SK-N-SH treated with all-trans-retinoic acid at 6 μM for 48 hours (cell line): ENCODE measurements around the gene WASHC4.
"Not testable (repeated sequence)": the region's sequence is repeated elsewhere in the genome, so short reads cannot be mapped to it uniquely, and the experiment has no call there.

ENCODE experiments used
- ATAC-seq: fragments of 200-7000 bp; cut with Tn5 transposase; 3 replicates; pipeline ENCODE4 v1.9.1; 2020; ENCODE audit warnings: mild to moderate bottlenecking, moderate library complexity
- ARNTL ChIP-seq: fragments of 450-650 bp; formaldehyde crosslinking; IDR thresholded peaks from 2 replicates; pipeline ENCODE4 v1.5.0; 2020; ENCODE audit warnings: low read depth, mild to moderate bottlenecking, moderate library complexity, borderline replicate concordance
- BACH2 ChIP-seq: fragments of 250-450 bp; sonication (Bioruptor Pico); IDR thresholded peaks from 2 replicates; pipeline ENCODE4 v1.9.0; 2021; ENCODE audit warnings: mild to moderate bottlenecking, borderline replicate concordance
- CSDC2 ChIP-seq: fragments of 250-450 bp; sonication (Bioruptor Pico); IDR thresholded peaks from 2 replicates; pipeline ENCODE4 v1.5.0; 2020; ENCODE audit warnings: mild to moderate bottlenecking, moderate library complexity
- ESRRG ChIP-seq: fragments of 250-450 bp; sonication (Bioruptor Pico); IDR thresholded peaks from 2 replicates; pipeline ENCODE4 v1.6.1; 2021; ENCODE audit warnings: mild to moderate bottlenecking
- GLIS3 ChIP-seq: fragments of 250-450 bp; sonication (Bioruptor Pico); IDR thresholded peaks from 2 replicates; pipeline ENCODE4 v1.5.0; 2020; ENCODE audit warnings: mild to moderate bottlenecking, moderate library complexity
- ISL1 ChIP-seq: fragments of 250-450 bp; sonication (Bioruptor Pico); IDR thresholded peaks from 2 replicates; pipeline ENCODE4 v2.1.2; 2022; ENCODE audit warnings: mild to moderate bottlenecking, moderate library complexity
- OSR1 ChIP-seq: fragments of 250-450 bp; sonication (Bioruptor Pico); IDR thresholded peaks from 2 replicates; pipeline ENCODE4 v1.8.0; 2022; ENCODE audit warnings: moderate library complexity, mild to moderate bottlenecking, inconsistent platforms
- PPARA ChIP-seq: fragments of 250-450 bp; sonication (Bioruptor Pico); IDR thresholded peaks from 2 replicates; pipeline ENCODE4 v1.5.0; 2020; ENCODE audit warnings: mild to moderate bottlenecking, borderline replicate concordance
- RARB ChIP-seq: fragments of 250-450 bp; sonication (Bioruptor Pico); IDR thresholded peaks from 2 replicates; pipeline ENCODE4 v1.8.0; 2021; ENCODE audit warnings: mild to moderate bottlenecking, moderate library complexity
- SNAI2 ChIP-seq: fragments of 250-450 bp; sonication (Bioruptor Pico); IDR thresholded peaks from 2 replicates; pipeline ENCODE4 v1.5.0; 2020; ENCODE audit warnings: mild to moderate bottlenecking, moderate library complexity
- TCF4 ChIP-seq: fragments of 250-450 bp; sonication (Bioruptor Pico); IDR thresholded peaks from 2 replicates; pipeline ENCODE4 v1.8.0; 2021; ENCODE audit warnings: mild to moderate bottlenecking, moderate library complexity, borderline replicate concordance
- TOX ChIP-seq: fragments of 250-450 bp; sonication (Bioruptor Pico); IDR thresholded peaks from 2 replicates; pipeline ENCODE4 v1.8.0; 2021; ENCODE audit warnings: mild to moderate bottlenecking, moderate library complexity, borderline replicate concordance
- ZC3H10 ChIP-seq: fragments of 250-450 bp; sonication (Bioruptor Pico); IDR thresholded peaks from 2 replicates; pipeline ENCODE4 v1.5.1; 2021; ENCODE audit warnings: mild to moderate bottlenecking, moderate library complexity
- ZFP3 ChIP-seq: fragments of 250-450 bp; sonication (Bioruptor Pico); IDR thresholded peaks from 2 replicates; pipeline ENCODE4 v1.5.0; 2020; ENCODE audit warnings: mild to moderate bottlenecking, moderate library complexity
- ZFP30 ChIP-seq: fragments of 450-650 bp; formaldehyde crosslinking; IDR thresholded peaks from 2 replicates; pipeline ENCODE4 v1.5.0; 2022; ENCODE audit warnings: mild to moderate bottlenecking, moderate library complexity
- ZNF565 ChIP-seq: fragments of 450-650 bp; formaldehyde crosslinking; conservative IDR thresholded peaks from 2 replicates; pipeline ENCODE4 v1.5.0; 2020; ENCODE audit warnings: low read depth, mild to moderate bottlenecking, moderate library complexity
- ZNF70 ChIP-seq: fragments of 450-650 bp; formaldehyde crosslinking; IDR thresholded peaks from 2 replicates; pipeline ENCODE4 v1.5.0; 2020; ENCODE audit warnings: mild to moderate bottlenecking, moderate library complexity
- ZNF8 ChIP-seq: fragments of 450-650 bp; formaldehyde crosslinking; IDR thresholded peaks from 2 replicates; pipeline ENCODE4 v1.5.0; 2020; ENCODE audit warnings: mild to moderate bottlenecking, moderate library complexity
- TF ChIP-seq, protein P1 (sequence below): fragments of 250-450 bp; sonication (Bioruptor Pico); IDR thresholded peaks from 2 replicates; pipeline ENCODE4 v1.5.1; 2020; ENCODE audit warnings: low read depth, mild to moderate bottlenecking, moderate library complexity
- TF ChIP-seq, protein P2 (sequence below): fragments of 250-450 bp; sonication (Bioruptor Pico); IDR thresholded peaks from 2 replicates; pipeline ENCODE4 v1.5.1; 2021; ENCODE audit warnings: mild to moderate bottlenecking, moderate library complexity
- TF ChIP-seq, protein P3 (sequence below): fragments of 250-450 bp; sonication (Bioruptor Pico); IDR thresholded peaks from 2 replicates; pipeline ENCODE4 v1.5.0; 2020; ENCODE audit warnings: mild to moderate bottlenecking, moderate library complexity
- TF ChIP-seq, protein P4 (sequence below): fragments of 250-450 bp; sonication (Bioruptor Pico); IDR thresholded peaks from 2 replicates; pipeline ENCODE4 v1.8.0; 2021; ENCODE audit warnings: low read depth, mild to moderate bottlenecking, moderate library complexity, borderline replicate concordance
- TF ChIP-seq, protein P5 (sequence below): fragments of 250-450 bp; sonication (Bioruptor Pico); IDR thresholded peaks from 2 replicates; pipeline ENCODE4 v1.8.0; 2020; ENCODE audit warnings: mild to moderate bottlenecking, moderate library complexity, borderline replicate concordance

WASHC4 gene

DNA sequence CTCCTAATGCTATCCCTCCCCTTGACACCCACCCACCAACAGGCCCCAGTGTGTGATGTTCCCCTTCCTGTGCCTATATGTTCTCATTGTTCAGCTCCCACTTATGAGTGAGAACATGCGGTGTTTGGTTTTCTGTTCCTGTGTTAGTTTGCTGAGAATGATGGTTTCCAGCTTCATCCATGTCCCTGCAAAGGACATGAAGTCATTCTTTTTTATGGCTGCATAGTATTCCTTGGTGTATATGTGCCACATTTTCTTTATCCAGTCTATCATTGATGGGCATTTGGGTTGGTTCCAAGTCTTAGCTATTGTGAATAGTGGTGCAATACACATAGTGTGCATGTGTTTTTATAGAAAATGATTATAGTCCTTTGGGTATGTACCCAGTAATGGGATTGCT, 71.6 kb downstream of the WASHC4 start:
- TF ChIP-seq ZNF8 (CRISPR knock-in tag): 0 out of 2 replicates have a peak, but pooled peaks have one; percentile 30
- TF ChIP-seq, all 23 proteins: peak for 1; not testable (repeated sequence) for 22
- not testable (repeated sequence) for ATAC-seq

DNA sequence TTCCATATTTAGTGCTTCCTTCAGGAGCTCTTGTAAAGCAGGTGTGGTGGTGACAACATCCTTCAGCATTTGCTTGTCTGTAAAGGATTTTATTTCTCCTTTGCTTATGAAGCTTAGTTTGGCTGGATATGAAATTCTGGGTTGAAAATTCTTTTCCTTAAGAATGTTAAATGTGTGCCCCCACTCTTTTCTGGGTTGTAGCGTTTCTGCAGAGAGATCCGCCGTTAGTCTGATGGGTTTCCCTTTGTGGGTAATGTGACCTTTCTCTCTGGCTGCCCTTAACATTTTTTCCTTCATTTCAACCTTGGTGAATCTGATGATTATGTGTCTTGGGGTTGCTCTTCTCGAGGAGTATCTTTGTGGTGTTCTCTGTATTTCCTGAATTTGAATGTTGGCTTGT, 75.9 kb downstream of the WASHC4 start:
- not testable (repeated sequence) for ATAC-seq

DNA sequence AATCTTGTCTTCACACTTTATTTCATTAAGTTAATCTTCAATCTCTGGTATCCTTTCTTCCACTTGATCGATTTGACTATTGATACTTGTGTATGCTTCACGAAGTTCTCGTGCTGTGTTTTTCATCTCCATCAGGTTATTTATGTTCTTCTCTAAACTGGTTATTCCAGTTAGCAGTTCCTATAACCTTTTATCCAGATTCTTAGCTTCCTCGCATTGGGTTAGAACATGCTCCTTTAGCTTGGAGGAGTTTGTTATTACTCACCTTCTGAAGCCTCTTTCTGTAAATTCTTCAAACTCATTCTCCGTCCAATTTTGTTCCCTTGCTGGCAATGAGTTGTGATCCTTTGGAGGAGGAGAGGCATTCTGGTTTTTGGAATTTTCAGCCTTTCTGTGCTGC, 76.4 kb downstream of the WASHC4 start:
- ATAC-seq: not testable (repeated sequence)

DNA sequence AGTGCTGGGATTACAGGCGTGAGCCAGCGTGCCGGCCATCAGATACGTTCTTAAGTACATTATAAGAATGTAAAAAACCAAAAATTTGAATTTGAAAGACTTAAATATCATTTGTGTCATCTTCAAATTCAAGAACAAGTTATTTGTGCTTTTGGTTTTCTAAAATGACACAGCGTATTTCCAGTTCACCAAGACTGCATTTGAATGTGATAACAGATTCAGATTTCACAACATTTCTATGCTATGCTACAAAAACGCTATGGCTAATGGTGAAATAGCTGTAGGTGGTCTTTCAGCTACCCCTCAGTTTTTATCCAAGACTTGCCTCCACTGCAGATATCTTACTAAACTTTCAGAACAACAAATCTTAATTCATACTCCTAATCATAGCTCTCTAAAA, 81.8 kb downstream of the WASHC4 start:
- no peak for ATAC-seq
- TF ChIP-seq ZFP30 (CRISPR knock-in tag): no peak
- TF ChIP-seq RARB: no peak
- no peak for TF ChIP-seq TCF4
- no peak for TF ChIP-seq ZNF8 (CRISPR knock-in tag)
- no peak for TF ChIP-seq PPARA (CRISPR knock-in tag)

DNA sequence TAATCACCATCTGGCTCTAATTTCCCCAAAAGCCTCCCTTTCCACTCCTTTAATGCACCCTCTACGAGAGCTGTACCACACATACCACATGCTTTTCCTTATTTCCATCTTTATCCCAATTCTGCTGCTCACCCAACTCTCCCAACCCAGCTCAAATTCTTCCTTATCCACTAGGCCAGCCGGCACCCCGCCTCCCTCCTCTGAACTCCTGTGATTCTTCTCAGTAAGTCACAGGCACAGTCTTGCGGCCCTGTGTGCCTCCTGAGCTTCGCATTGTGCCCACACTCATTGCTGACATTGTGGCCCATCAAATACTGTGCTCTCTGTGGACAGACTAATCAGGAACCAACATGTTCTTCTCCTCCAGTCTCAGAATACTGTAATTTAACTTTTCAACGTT, 83.0 kb downstream of the WASHC4 start:
- TF ChIP-seq TCF4: no peak
- no peak for TF ChIP-seq ESRRG (CRISPR knock-in tag)
- no peak for TF ChIP-seq ZNF565 (CRISPR knock-in tag)
- no peak for TF ChIP-seq ZFP3 (CRISPR knock-in tag)
- TF ChIP-seq SNAI2: no peak
- no peak for TF ChIP-seq CSDC2 (CRISPR knock-in tag)
- TF ChIP-seq ZC3H10 (CRISPR knock-in tag): no peak
- TF ChIP-seq ZNF8 (CRISPR knock-in tag): no peak
- TF ChIP-seq TOX (CRISPR knock-in tag): no peak
- TF ChIP-seq ZFP30 (CRISPR knock-in tag): no peak
- TF ChIP-seq RARB: no peak
- TF ChIP-seq PPARA (CRISPR knock-in tag): no peak
- TF ChIP-seq, protein P1, sequence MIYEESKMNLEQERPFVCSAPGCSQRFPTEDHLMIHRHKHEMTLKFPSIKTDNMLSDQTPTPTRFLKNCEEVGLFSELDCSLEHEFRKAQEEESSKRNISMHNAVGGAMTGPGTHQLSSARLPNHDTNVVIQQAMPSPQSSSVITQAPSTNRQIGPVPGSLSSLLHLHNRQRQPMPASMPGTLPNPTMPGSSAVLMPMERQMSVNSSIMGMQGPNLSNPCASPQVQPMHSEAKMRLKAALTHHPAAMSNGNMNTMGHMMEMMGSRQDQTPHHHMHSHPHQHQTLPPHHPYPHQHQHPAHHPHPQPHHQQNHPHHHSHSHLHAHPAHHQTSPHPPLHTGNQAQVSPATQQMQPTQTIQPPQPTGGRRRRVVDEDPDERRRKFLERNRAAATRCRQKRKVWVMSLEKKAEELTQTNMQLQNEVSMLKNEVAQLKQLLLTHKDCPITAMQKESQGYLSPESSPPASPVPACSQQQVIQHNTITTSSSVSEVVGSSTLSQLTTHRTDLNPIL: no peak
- no peak for TF ChIP-seq OSR1 (CRISPR knock-in tag)
- ATAC-seq: no peak

DNA sequence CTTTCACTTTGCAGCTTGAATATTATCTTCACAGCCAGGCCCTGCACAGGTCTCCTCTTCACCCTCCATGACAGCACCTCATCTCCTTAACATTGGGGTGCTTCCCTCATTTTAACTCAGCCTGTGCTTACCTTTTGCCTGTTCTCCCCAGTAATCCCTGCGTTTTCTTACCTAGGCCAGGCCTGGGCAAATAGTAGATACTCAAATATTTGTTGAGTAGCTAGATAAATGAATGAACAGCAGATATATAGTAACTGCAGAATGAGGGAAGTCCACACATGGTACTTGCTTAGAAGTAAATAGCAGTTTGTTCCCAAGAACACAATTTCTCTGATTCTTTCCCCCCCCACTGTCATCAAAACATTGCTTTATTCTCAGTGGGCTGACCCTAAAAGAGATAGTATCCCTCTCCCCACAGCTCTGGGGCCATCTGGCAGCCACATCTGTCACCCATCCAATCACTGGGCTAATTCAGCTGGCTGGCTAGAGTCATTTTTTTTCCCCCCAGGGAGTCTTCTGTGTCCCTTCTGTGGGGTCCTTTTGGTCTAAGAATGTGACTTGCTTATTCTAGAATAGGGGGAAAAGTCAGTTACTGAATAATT, 85.2 kb downstream of the WASHC4 start:
- TF ChIP-seq GLIS3 (CRISPR knock-in tag) (no peak), TOX (CRISPR knock-in tag) (no peak), PPARA (CRISPR knock-in tag) (no peak), BACH2 (CRISPR knock-in tag) (no peak), RARB (no peak), CSDC2 (CRISPR knock-in tag) (no peak), ZC3H10 (CRISPR knock-in tag) (no peak), ZNF8 (CRISPR knock-in tag) (no peak), TCF4 (no peak), ZFP3 (CRISPR knock-in tag) (no peak), ZNF70 (CRISPR knock-in tag) (no peak), SNAI2 (no peak), ARNTL (CRISPR knock-in tag) (no peak), ZNF565 (CRISPR knock-in tag) (no peak), ISL1 (CRISPR knock-in tag) (no peak), OSR1 (CRISPR knock-in tag) (no peak)
- TF ChIP-seq, protein P2, sequence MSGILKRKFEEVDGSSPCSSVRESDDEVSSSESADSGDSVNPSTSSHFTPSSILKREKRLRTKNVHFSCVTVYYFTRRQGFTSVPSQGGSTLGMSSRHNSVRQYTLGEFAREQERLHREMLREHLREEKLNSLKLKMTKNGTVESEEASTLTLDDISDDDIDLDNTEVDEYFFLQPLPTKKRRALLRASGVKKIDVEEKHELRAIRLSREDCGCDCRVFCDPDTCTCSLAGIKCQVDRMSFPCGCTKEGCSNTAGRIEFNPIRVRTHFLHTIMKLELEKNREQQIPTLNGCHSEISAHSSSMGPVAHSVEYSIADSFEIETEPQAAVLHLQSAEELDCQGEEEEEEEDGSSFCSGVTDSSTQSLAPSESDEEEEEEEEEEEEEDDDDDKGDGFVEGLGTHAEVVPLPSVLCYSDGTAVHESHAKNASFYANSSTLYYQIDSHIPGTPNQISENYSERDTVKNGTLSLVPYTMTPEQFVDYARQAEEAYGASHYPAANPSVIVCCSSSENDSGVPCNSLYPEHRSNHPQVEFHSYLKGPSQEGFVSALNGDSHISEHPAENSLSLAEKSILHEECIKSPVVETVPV (CRISPR knock-in tag): no peak
- TF ChIP-seq, protein P3, sequence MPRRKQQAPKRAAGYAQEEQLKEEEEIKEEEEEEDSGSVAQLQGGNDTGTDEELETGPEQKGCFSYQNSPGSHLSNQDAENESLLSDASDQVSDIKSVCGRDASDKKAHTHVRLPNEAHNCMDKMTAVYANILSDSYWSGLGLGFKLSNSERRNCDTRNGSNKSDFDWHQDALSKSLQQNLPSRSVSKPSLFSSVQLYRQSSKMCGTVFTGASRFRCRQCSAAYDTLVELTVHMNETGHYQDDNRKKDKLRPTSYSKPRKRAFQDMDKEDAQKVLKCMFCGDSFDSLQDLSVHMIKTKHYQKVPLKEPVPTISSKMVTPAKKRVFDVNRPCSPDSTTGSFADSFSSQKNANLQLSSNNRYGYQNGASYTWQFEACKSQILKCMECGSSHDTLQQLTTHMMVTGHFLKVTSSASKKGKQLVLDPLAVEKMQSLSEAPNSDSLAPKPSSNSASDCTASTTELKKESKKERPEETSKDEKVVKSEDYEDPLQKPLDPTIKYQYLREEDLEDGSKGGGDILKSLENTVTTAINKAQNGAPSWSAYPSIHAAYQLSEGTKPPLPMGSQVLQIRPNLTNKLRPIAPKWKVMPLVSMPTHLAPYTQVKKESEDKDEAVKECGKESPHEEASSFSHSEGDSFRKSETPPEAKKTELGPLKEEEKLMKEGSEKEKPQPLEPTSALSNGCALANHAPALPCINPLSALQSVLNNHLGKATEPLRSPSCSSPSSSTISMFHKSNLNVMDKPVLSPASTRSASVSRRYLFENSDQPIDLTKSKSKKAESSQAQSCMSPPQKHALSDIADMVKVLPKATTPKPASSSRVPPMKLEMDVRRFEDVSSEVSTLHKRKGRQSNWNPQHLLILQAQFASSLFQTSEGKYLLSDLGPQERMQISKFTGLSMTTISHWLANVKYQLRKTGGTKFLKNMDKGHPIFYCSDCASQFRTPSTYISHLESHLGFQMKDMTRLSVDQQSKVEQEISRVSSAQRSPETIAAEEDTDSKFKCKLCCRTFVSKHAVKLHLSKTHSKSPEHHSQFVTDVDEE: no peak
- TF ChIP-seq, protein P4, sequence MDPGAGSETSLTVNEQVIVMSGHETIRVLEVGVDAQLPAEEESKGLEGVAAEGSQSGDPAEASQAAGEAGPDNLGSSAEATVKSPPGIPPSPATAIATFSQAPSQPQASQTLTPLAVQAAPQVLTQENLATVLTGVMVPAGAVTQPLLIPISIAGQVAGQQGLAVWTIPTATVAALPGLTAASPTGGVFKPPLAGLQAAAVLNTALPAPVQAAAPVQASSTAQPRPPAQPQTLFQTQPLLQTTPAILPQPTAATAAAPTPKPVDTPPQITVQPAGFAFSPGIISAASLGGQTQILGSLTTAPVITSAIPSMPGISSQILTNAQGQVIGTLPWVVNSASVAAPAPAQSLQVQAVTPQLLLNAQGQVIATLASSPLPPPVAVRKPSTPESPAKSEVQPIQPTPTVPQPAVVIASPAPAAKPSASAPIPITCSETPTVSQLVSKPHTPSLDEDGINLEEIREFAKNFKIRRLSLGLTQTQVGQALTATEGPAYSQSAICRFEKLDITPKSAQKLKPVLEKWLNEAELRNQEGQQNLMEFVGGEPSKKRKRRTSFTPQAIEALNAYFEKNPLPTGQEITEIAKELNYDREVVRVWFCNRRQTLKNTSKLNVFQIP (CRISPR knock-in tag): no peak
- TF ChIP-seq, protein P5, sequence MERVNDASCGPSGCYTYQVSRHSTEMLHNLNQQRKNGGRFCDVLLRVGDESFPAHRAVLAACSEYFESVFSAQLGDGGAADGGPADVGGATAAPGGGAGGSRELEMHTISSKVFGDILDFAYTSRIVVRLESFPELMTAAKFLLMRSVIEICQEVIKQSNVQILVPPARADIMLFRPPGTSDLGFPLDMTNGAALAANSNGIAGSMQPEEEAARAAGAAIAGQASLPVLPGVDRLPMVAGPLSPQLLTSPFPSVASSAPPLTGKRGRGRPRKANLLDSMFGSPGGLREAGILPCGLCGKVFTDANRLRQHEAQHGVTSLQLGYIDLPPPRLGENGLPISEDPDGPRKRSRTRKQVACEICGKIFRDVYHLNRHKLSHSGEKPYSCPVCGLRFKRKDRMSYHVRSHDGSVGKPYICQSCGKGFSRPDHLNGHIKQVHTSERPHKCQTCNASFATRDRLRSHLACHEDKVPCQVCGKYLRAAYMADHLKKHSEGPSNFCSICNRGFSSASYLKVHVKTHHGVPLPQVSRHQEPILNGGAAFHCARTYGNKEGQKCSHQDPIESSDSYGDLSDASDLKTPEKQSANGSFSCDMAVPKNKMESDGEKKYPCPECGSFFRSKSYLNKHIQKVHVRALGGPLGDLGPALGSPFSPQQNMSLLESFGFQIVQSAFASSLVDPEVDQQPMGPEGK (CRISPR knock-in tag): no peak
- ATAC-seq: no peak
